ENCODE results near the gene TDRD1. TPM values are rescaled to one million over a fixed set of nuclear protein-coding genes. Genes with fewer than 3 reads are reported as not detected.
"Not testable (repeated sequence)": the region's sequence is repeated elsewhere in the genome, so short reads cannot be mapped to it uniquely, and the experiment has no call there.

Gene TDRD1, protein sequence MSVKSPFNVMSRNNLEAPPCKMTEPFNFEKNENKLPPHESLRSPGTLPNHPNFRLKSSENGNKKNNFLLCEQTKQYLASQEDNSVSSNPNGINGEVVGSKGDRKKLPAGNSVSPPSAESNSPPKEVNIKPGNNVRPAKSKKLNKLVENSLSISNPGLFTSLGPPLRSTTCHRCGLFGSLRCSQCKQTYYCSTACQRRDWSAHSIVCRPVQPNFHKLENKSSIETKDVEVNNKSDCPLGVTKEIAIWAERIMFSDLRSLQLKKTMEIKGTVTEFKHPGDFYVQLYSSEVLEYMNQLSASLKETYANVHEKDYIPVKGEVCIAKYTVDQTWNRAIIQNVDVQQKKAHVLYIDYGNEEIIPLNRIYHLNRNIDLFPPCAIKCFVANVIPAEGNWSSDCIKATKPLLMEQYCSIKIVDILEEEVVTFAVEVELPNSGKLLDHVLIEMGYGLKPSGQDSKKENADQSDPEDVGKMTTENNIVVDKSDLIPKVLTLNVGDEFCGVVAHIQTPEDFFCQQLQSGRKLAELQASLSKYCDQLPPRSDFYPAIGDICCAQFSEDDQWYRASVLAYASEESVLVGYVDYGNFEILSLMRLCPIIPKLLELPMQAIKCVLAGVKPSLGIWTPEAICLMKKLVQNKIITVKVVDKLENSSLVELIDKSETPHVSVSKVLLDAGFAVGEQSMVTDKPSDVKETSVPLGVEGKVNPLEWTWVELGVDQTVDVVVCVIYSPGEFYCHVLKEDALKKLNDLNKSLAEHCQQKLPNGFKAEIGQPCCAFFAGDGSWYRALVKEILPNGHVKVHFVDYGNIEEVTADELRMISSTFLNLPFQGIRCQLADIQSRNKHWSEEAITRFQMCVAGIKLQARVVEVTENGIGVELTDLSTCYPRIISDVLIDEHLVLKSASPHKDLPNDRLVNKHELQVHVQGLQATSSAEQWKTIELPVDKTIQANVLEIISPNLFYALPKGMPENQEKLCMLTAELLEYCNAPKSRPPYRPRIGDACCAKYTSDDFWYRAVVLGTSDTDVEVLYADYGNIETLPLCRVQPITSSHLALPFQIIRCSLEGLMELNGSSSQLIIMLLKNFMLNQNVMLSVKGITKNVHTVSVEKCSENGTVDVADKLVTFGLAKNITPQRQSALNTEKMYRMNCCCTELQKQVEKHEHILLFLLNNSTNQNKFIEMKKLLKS
- not detected in 3 replicates for total RNA-seq
- long read RNA-seq: 0 reads

DNA sequence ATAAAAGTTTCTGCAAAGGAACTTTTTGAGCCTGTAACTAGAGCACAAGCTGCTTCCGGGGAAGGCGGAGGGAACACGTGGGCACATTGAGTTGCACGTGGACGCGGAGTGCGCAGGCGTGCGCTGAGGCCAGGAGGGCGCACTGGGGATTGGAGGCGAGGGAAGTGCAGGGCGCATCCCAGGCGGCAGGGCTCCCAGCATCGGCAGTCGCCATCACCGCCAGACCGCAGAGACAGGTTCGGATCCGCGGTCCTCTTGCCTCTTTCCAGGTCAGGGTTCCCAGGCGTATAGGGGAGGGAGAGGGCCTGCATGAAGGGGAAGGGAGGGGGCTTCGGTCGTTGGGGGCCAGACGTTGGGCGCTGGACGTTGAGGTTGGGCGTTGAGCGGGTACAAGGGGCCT lies at the start of gene TDRD1:
Gene TDRD1 (plus strand): TSS at position 206 of the 400 bp plus-strand sequence. CDS start 8,479 bp downstream, outside the sequence.
- no peaks in the 10 kb centered on the region for H3K27me3 Mint-ChIP-seq (ENCODE audit: low read depth)
- no peaks in the 10 kb centered on the region for H3K36me3 Mint-ChIP-seq (ENCODE audit: low read depth)
- DNase-seq (ENCODE audit: low spot score): no peak

DNA sequence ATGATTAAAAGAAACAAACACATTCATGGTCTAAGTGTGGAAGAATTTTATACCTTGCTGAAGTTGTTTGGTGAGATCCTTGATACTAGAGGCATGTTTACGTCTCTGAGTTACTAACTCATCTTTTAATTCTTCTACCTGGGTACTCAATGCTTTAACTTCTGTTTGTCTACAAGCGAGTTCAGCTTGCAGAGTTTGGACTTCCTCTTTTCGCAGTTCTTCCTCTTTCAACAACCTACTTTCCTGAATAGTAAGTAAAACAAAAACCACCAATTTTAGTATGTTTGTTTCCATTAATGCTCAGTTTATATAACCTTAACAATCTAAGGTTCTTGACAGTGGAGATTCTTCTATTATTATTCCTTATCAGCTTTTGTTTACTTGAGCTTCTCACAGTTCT lies 48.1 kb upstream of the TDRD1 start:
- Mint-ChIP-seq H3K27me3 (ENCODE audit: low read depth) (no peaks in the 10 kb centered on the region), H3K36me3 (ENCODE audit: low read depth) (peaks cover 52% of the 10 kb centered on the region), H3K4me3 (ENCODE audit: unreplicated experiment) (no peak overlapping the region), H3K27ac (ENCODE audit: unreplicated experiment) (no peak overlapping the region), H3K9me3 (ENCODE audit: low read depth) (no peaks in the 10 kb centered on the region), H3K4me1 (ENCODE audit: low read depth) (no peaks in the 10 kb centered on the region)
- TF ChIP-seq, protein P1, sequence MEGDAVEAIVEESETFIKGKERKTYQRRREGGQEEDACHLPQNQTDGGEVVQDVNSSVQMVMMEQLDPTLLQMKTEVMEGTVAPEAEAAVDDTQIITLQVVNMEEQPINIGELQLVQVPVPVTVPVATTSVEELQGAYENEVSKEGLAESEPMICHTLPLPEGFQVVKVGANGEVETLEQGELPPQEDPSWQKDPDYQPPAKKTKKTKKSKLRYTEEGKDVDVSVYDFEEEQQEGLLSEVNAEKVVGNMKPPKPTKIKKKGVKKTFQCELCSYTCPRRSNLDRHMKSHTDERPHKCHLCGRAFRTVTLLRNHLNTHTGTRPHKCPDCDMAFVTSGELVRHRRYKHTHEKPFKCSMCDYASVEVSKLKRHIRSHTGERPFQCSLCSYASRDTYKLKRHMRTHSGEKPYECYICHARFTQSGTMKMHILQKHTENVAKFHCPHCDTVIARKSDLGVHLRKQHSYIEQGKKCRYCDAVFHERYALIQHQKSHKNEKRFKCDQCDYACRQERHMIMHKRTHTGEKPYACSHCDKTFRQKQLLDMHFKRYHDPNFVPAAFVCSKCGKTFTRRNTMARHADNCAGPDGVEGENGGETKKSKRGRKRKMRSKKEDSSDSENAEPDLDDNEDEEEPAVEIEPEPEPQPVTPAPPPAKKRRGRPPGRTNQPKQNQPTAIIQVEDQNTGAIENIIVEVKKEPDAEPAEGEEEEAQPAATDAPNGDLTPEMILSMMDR (IDR thresholded peaks at IDR 0.05): no peak
- DNase-seq (ENCODE audit: low spot score): no peak

More for the DNA sequence above, at the start of gene TDRD1:
- Mint-ChIP-seq H3K9me3 (ENCODE audit: low read depth) (no peaks in the 10 kb centered on the region), H3K4me1 (ENCODE audit: low read depth) (peaks cover 9% of the 10 kb centered on the region), H3K27ac (ENCODE audit: unreplicated experiment) (no peak within 1 kb of the TSS), H3K4me3 (ENCODE audit: unreplicated experiment) (no peak within 1 kb of the TSS)
- TF ChIP-seq, protein P1 (IDR thresholded peaks at IDR 0.05): no peak

DNA sequence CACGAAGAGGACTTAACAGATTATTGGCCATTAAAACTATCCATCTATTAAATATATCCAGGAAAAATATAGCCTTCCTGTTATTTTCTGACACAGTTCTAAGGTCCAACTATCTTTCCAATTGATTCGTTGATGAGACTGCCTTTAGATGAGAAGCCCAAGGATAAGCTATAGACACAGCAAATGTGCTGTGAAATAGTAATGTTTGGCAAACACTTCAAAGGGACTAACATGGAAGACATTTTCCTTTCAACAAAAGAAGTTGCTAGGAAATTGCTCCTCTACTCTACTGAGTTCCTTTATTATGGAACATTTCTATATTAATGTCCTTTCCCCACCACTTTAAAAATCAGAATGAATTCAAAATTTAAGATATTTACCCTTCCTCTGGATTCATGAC lies 43.7 kb upstream of the TDRD1 start:
- no peaks in the 10 kb centered on the region for H3K9me3 Mint-ChIP-seq (ENCODE audit: low read depth)
- H3K4me3 Mint-ChIP-seq (ENCODE audit: unreplicated experiment): no peak overlapping the region
- peaks cover 47% of the 10 kb centered on the region for H3K36me3 Mint-ChIP-seq (ENCODE audit: low read depth)
- H3K4me1 Mint-ChIP-seq (ENCODE audit: low read depth): no peaks in the 10 kb centered on the region
- H3K27ac Mint-ChIP-seq (ENCODE audit: unreplicated experiment): no peak overlapping the region
- no peaks in the 10 kb centered on the region for H3K27me3 Mint-ChIP-seq (ENCODE audit: low read depth)
- no peak for DNase-seq (ENCODE audit: low spot score)
- TF ChIP-seq, protein P1 (IDR thresholded peaks at IDR 0.05): no peak

DNA sequence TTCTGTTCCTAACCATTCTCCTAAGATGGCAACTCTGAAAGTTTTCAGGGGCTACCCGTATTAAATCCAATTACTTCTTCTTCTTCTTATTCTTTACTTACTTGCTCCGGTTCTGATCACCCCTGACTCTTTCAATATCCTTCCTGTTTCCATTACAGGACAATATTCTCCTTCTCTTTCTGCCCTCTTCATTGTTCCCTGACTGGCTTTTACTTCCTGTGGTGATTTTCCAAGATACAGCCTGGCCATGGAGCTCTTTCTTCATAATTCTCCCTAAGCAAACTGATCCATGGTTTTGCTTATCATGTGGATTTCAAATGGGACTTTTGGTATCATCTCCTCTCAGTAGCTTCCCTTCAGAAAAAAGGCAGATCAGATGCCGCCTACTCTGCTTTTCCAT lies 40.6 kb upstream of the TDRD1 start:
- Mint-ChIP-seq H3K4me1 (ENCODE audit: low read depth) (no peaks in the 10 kb centered on the region), H3K9me3 (ENCODE audit: low read depth) (no peaks in the 10 kb centered on the region), H3K27me3 (ENCODE audit: low read depth) (no peaks in the 10 kb centered on the region), H3K4me3 (ENCODE audit: unreplicated experiment) (no peak overlapping the region), H3K27ac (ENCODE audit: unreplicated experiment) (no peak overlapping the region), H3K36me3 (ENCODE audit: low read depth) (peaks cover 38% of the 10 kb centered on the region)
- TF ChIP-seq, protein P1 (IDR thresholded peaks at IDR 0.05): no peak
- DNase-seq (ENCODE audit: low spot score): no peak

DNA sequence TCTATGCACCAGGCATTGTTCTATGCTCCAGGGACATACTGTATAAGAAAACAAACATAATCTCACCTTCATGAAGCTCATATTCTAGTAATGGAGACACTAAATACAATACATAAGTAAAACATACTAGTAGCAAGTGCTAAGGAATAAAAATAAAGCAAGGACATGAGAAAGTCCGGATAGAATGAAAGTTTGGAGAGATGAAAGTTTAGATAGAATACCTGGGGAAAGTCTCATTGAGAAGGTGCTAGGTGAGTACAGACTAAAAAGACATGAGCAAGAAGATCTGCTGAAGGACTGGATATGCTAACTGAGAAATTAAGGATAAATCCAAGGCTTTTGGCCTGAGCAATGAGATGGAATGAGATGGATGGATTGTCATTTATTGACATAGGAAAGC lies 39.1 kb upstream of the TDRD1 start:
- DNase-seq (ENCODE audit: low spot score): no peak
- Mint-ChIP-seq H3K27me3 (ENCODE audit: low read depth) (no peaks in the 10 kb centered on the region), H3K27ac (ENCODE audit: unreplicated experiment) (no peak overlapping the region), H3K36me3 (ENCODE audit: low read depth) (peaks cover 28% of the 10 kb centered on the region), H3K4me3 (ENCODE audit: unreplicated experiment) (no peak overlapping the region), H3K4me1 (ENCODE audit: low read depth) (no peaks in the 10 kb centered on the region), H3K9me3 (ENCODE audit: low read depth) (no peaks in the 10 kb centered on the region)
- TF ChIP-seq, protein P1 (IDR thresholded peaks at IDR 0.05): no peak

DNA sequence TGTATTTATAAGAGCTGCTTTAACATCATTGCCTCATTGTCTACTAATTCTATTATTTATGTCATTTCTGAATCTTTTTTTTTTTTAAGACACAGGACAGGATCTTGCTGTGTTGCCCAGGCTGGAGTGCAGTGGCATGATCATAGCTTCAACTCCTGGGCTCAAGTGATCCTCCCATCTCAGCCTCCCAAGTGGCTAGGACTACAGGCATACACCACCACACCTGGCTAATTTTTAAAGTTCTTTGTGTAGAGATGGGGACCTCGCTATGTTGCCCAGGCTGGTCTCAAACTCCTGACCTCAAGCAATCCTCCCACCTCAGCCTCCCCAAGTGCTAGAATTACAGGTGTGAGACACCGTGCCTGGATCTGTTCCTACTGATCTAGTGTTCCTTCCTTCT lies 38.3 kb upstream of the TDRD1 start:
- peaks cover 26% of the 10 kb centered on the region for H3K36me3 Mint-ChIP-seq (ENCODE audit: low read depth)
- H3K4me3 Mint-ChIP-seq (ENCODE audit: unreplicated experiment); H3K9me3 Mint-ChIP-seq (ENCODE audit: low read depth); H3K27ac Mint-ChIP-seq (ENCODE audit: unreplicated experiment); DNase-seq (ENCODE audit: low spot score); H3K27me3 Mint-ChIP-seq (ENCODE audit: low read depth); H3K4me1 Mint-ChIP-seq (ENCODE audit: low read depth): not testable (repeated sequence)
